K562 (cell line): ENCODE measurements around the gene WASL. TPM values are rescaled to one million over a fixed set of nuclear protein-coding genes. Genes with fewer than 3 reads are reported as not detected.

Source experiments
- ATF1 ChIP-seq, 2 experiments: fragments of 450-650 bp in 1 of 2; IDR thresholded peaks; 2 replicates each; pipeline ENCODE4 v1.6.1; 2016; ENCODE audit warnings: missing compliant biosample characterization in 1 of 2, missing genetic modification characterization in 1 of 2
- C11orf30 ChIP-seq: fragments of 450-650 bp; IDR thresholded peaks from 2 replicates; pipeline ENCODE4 v1.6.1; 2016; ENCODE audit warnings: low read depth, mild to moderate bottlenecking
- HOXB6 ChIP-seq: fragments of 250-450 bp; sonication (Bioruptor Pico); IDR thresholded peaks from 2 replicates; pipeline ENCODE4 v1.5.1; 2022; ENCODE audit warnings: mild to moderate bottlenecking, borderline replicate concordance
- NFE2 ChIP-seq: IDR thresholded peaks from 2 replicates; pipeline ENCODE4 v1.6.1; 2014; ENCODE audit warnings: antibody characterized with exemption, low read depth
- OTX1 ChIP-seq: fragments of 450-650 bp; formaldehyde crosslinking; IDR thresholded peaks from 2 replicates; pipeline ENCODE4 v1.4.0; 2022; ENCODE audit warnings: mild to moderate bottlenecking
- POLR2B ChIP-seq: fragments of 450-650 bp; IDR thresholded peaks from 2 replicates; pipeline ENCODE4 v1.6.1; 2018; ENCODE audit warnings: low read depth; ENCODE audit not compliant: partially characterized antibody
- PRPF4 ChIP-seq: fragments of 200-400 bp; formaldehyde crosslinking; IDR thresholded peaks from one replicate; pipeline ENCODE4 v1.6.1; 2017; ENCODE audit warnings: low read length, low read depth, mild to moderate bottlenecking; ENCODE audit not compliant: insufficient read depth, poor library complexity, severe bottlenecking
- SIX5 ChIP-seq, 2 experiments: IDR thresholded peaks; 2 replicates each; pipeline ENCODE4 v1.6.1; 2011; ENCODE audit warnings: low read length in 2 of 2, borderline replicate concordance in 1 of 2, low read depth in 1 of 2, mild to moderate bottlenecking in 1 of 2, moderate library complexity in 1 of 2; ENCODE audit not compliant: insufficient read depth in 1 of 2
- SLC30A9 ChIP-seq: fragments of 250-450 bp; sonication (Bioruptor Pico); IDR thresholded peaks from 2 replicates; pipeline ENCODE4 v1.8.0; 2022; ENCODE audit warnings: mild to moderate bottlenecking, moderate library complexity
- SMAD2 ChIP-seq: fragments of 150-350 bp; IDR thresholded peaks from 2 replicates; pipeline ENCODE4 v1.6.1; 2014; ENCODE audit warnings: low read depth, mild to moderate bottlenecking, low read length
- TEAD2 ChIP-seq: fragments of 450-650 bp; IDR thresholded peaks from 2 replicates; pipeline ENCODE4 v1.6.1; 2016; ENCODE audit warnings: missing genetic modification characterization, control low read depth, missing compliant biosample characterization
- U2AF2 ChIP-seq: fragments of 200-400 bp; formaldehyde crosslinking; optimal IDR thresholded peaks from 2 replicates; pipeline ENCODE3; 2017; ENCODE audit warnings: low read depth, mild to moderate bottlenecking, low read length
- ZNF143 ChIP-seq: sonication (generic); formaldehyde crosslinking; IDR thresholded peaks from 2 replicates; pipeline ENCODE4 v1.9.0; 2022; ENCODE audit warnings: mild to moderate bottlenecking, missing genetic modification reagents
- ZNF263 ChIP-seq: sonication (generic); formaldehyde crosslinking; IDR thresholded peaks from 2 replicates; pipeline ENCODE4 v1.8.0; 2022; ENCODE audit warnings: mild to moderate bottlenecking, missing genetic modification reagents, borderline replicate concordance
- ZNF695 ChIP-seq: fragments of 450-650 bp; formaldehyde crosslinking; IDR thresholded peaks from 2 replicates; pipeline ENCODE4 v1.4.0; 2020; ENCODE audit warnings: mild to moderate bottlenecking, moderate library complexity
- ZNF785 ChIP-seq: fragments of 250-450 bp; sonication (Bioruptor Pico); IDR thresholded peaks from 2 replicates; pipeline ENCODE4 v1.4.0; 2020; ENCODE audit warnings: mild to moderate bottlenecking
- ZNF79 ChIP-seq: fragments of 250-450 bp; sonication (Bioruptor Pico); IDR thresholded peaks from 2 replicates; pipeline ENCODE4 v1.4.0; 2020; ENCODE audit warnings: low read depth, mild to moderate bottlenecking, moderate library complexity
- polyA plus RNA-seq, 8 experiments: library from polyadenylated mRNA; depleted of rRNA in 4 of 8; stranded (reverse) in 5 of 8; unstranded in 3 of 8; fragments of >200 nt; fragmentation: Nextera tagmentation in 2 of 8; fragmentation: Illumina TruSeq in 1 of 8; extraction: Ambion mirVana in 2 of 8; extraction: Trizol in 1 of 8; gene quantifications; 2 replicates each; pipeline versions ENCODE4 v1.2.1 to v1.2.3, GENCODE V29; 2011 to 2014; ENCODE audit warnings: inconsistent platforms in 1 of 8, missing spikeins in 1 of 8
- total RNA-seq, 7 experiments: library from RNA; depleted of rRNA in 6 of 7; stranded (reverse); fragments of >200 nt in 6 of 7; fragmentation: Illumina TruSeq in 2 of 7; extraction: Trizol in 2 of 7; gene quantifications; 2 replicates each; pipeline versions ENCODE4 v1.2.1 to v1.2.3, GENCODE V29; 2011 to 2021; ENCODE audit warnings: low replicate concordance in 1 of 7
- TF ChIP-seq, protein P1 (sequence below): fragments of 450-650 bp; IDR thresholded peaks from 2 replicates; pipeline ENCODE4 v1.6.1; 2016; ENCODE audit warnings: mild to moderate bottlenecking
- TF ChIP-seq, protein P2 (sequence below): sonication (generic); formaldehyde crosslinking; IDR thresholded peaks from 2 replicates; pipeline ENCODE4 v1.8.1; 2023; ENCODE audit warnings: mild to moderate bottlenecking, missing genetic modification reagents
- TF ChIP-seq, protein P3 (sequence below): IDR thresholded peaks from 2 replicates; pipeline ENCODE4 v1.6.1; 2011; ENCODE audit warnings: borderline replicate concordance, low read depth, mild to moderate bottlenecking, moderate library complexity, low read length; ENCODE audit not compliant: insufficient read depth, poor library complexity, severe bottlenecking
- TF ChIP-seq, protein P4 (sequence below): fragments of 250-450 bp; sonication (Bioruptor Pico); IDR thresholded peaks from 2 replicates; pipeline ENCODE4 v1.5.0; 2020; ENCODE audit warnings: mild to moderate bottlenecking

WASL gene
- total and polyA plus RNA-seq, 9 of the 15 experiments (the other 6 are each of a cell fraction or from before 2014, with no cell fraction given): 3.2 to 13.9 (median 8.3) TPM

DNA sequence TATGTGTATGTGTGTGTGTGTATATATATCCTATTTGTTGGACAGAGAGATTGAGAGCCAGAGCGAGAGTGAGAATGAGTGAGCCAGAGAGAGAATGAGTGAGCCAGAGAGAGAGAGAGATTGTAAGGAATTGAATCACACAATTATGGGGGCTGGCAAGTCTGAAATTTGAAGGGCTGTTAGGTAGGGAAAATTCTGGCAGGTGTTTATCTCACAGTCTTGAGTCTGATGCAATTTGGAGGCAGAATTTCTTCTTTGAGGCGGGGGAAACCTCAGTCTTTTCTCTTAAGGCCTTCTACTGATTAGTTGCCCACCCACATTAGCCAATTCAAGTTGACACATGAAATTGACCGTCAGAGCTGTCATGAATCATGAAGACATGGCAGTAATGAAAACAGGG lies 41.0 kb upstream of the WASL start (continued):
- peak; percentile 72; the same call in 1 of the 2 replicates for TF ChIP-seq ZNF79
- TF ChIP-seq, protein P1, sequence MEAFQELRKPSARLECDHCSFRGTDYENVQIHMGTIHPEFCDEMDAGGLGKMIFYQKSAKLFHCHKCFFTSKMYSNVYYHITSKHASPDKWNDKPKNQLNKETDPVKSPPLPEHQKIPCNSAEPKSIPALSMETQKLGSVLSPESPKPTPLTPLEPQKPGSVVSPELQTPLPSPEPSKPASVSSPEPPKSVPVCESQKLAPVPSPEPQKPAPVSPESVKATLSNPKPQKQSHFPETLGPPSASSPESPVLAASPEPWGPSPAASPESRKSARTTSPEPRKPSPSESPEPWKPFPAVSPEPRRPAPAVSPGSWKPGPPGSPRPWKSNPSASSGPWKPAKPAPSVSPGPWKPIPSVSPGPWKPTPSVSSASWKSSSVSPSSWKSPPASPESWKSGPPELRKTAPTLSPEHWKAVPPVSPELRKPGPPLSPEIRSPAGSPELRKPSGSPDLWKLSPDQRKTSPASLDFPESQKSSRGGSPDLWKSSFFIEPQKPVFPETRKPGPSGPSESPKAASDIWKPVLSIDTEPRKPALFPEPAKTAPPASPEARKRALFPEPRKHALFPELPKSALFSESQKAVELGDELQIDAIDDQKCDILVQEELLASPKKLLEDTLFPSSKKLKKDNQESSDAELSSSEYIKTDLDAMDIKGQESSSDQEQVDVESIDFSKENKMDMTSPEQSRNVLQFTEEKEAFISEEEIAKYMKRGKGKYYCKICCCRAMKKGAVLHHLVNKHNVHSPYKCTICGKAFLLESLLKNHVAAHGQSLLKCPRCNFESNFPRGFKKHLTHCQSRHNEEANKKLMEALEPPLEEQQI: no peak
- TF ChIP-seq U2AF2: no peak
- TF ChIP-seq ATF1 (CRISPR knock-in tag; IDR thresholded peaks at IDR 0.05): no peak
- TF ChIP-seq ATF1 (tag; IDR thresholded peaks at IDR 0.05): no peak
- TF ChIP-seq ZNF263 (CRISPR knock-in tag): no peak
- no peak for TF ChIP-seq HOXB6 (CRISPR knock-in tag)
- TF ChIP-seq SIX5 (IDR thresholded peaks at IDR 0.05; ENCODE audit: borderline replicate concordance in 1 of 2, insufficient read depth in 1 of 2, low read depth in 1 of 2, low read length in 2 of 2): no peak
- no peak for TF ChIP-seq SMAD2
- TF ChIP-seq OTX1 (CRISPR knock-in tag): no peak
- TF ChIP-seq TEAD2 (tag): no peak
- no peak for TF ChIP-seq ZNF143 (CRISPR knock-in tag)
- TF ChIP-seq, protein P2, sequence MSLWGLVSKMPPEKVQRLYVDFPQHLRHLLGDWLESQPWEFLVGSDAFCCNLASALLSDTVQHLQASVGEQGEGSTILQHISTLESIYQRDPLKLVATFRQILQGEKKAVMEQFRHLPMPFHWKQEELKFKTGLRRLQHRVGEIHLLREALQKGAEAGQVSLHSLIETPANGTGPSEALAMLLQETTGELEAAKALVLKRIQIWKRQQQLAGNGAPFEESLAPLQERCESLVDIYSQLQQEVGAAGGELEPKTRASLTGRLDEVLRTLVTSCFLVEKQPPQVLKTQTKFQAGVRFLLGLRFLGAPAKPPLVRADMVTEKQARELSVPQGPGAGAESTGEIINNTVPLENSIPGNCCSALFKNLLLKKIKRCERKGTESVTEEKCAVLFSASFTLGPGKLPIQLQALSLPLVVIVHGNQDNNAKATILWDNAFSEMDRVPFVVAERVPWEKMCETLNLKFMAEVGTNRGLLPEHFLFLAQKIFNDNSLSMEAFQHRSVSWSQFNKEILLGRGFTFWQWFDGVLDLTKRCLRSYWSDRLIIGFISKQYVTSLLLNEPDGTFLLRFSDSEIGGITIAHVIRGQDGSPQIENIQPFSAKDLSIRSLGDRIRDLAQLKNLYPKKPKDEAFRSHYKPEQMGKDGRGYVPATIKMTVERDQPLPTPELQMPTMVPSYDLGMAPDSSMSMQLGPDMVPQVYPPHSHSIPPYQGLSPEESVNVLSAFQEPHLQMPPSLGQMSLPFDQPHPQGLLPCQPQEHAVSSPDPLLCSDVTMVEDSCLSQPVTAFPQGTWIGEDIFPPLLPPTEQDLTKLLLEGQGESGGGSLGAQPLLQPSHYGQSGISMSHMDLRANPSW (CRISPR knock-in tag): no peak
- TF ChIP-seq PRPF4: no peak
- no peak for TF ChIP-seq SLC30A9 (CRISPR knock-in tag)
- TF ChIP-seq, protein P3, sequence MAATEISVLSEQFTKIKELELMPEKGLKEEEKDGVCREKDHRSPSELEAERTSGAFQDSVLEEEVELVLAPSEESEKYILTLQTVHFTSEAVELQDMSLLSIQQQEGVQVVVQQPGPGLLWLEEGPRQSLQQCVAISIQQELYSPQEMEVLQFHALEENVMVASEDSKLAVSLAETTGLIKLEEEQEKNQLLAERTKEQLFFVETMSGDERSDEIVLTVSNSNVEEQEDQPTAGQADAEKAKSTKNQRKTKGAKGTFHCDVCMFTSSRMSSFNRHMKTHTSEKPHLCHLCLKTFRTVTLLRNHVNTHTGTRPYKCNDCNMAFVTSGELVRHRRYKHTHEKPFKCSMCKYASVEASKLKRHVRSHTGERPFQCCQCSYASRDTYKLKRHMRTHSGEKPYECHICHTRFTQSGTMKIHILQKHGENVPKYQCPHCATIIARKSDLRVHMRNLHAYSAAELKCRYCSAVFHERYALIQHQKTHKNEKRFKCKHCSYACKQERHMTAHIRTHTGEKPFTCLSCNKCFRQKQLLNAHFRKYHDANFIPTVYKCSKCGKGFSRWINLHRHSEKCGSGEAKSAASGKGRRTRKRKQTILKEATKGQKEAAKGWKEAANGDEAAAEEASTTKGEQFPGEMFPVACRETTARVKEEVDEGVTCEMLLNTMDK: no peak
- TF ChIP-seq POLR2B: no peak
- TF ChIP-seq ZNF695 (CRISPR knock-in tag): no peak
- TF ChIP-seq C11orf30: no peak; the same call in 1 of the 2 replicates
- no peak for TF ChIP-seq ZNF785
- no peak for TF ChIP-seq NFE2
- TF ChIP-seq, protein P4, sequence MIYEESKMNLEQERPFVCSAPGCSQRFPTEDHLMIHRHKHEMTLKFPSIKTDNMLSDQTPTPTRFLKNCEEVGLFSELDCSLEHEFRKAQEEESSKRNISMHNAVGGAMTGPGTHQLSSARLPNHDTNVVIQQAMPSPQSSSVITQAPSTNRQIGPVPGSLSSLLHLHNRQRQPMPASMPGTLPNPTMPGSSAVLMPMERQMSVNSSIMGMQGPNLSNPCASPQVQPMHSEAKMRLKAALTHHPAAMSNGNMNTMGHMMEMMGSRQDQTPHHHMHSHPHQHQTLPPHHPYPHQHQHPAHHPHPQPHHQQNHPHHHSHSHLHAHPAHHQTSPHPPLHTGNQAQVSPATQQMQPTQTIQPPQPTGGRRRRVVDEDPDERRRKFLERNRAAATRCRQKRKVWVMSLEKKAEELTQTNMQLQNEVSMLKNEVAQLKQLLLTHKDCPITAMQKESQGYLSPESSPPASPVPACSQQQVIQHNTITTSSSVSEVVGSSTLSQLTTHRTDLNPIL: no peak
